Thyroid gland (tissue), 4 donors: ENCODE data around the gene SCN5A. TPM values are rescaled to one million over a fixed set of nuclear protein-coding genes. Genes with fewer than 3 reads are reported as not detected.

Source experiments
- DNase-seq, 2 donors: peaks; one replicate each; pipeline ENCODE4 v3.0.0-alpha.2; 2019
- H3K27ac ChIP-seq, 3 donors: fragments of 200-600 bp; sonication (generic); 1 replicate in 2 of 3; 2 replicates in 1 of 3; pipeline ENCODE4 v1.5.1; 2016 to 2019; ENCODE audit warnings: mild to moderate bottlenecking in 1 of 3, moderate library complexity in 1 of 3
- H3K27me3 ChIP-seq: fragments of 200-600 bp; sonication (generic); one replicate; pipeline ENCODE4 v1.5.1; 2019
- H3K36me3 ChIP-seq, 2 donors: fragments of 200-600 bp; sonication (generic); one replicate each; pipeline ENCODE4 v1.5.1; 2016 to 2019
- H3K4me1 ChIP-seq, 2 donors: fragments of 200-600 bp; sonication (generic); one replicate each; pipeline ENCODE4 v1.5.1; 2017 to 2019
- H3K4me3 ChIP-seq, 3 donors: fragments of 200-600 bp; sonication (generic); replicated peaks in 1 of 3; 1 replicate in 2 of 3; 2 replicates in 1 of 3; pipeline ENCODE4 v1.5.1; 2016; ENCODE audit warnings: mild to moderate bottlenecking in 1 of 3
- H3K9me3 ChIP-seq: fragments of 200-600 bp; sonication (generic); one replicate; pipeline ENCODE4 v1.5.1; 2017
- POLR2A ChIP-seq, 2 donors: fragments of 450-650 bp; IDR thresholded peaks; one replicate each; pipeline ENCODE4 v1.6.1; 2017; ENCODE audit warnings: antibody characterized with exemption in 2 of 2, mild to moderate bottlenecking in 2 of 2, moderate library complexity in 1 of 2
- WGBS, 2 donors: methylation state at CpG; one replicate each; pipeline ENCODE4 v1.1.5; 2017; 5-methylcytosine and 5-hydroxymethylcytosine counted together
- intact Hi-C: fragments of 100-400 bp; cut with DNase I; formaldehyde crosslinking; loops from one replicate; pipeline ENCODE4 v1.15.1; 2023
- total RNA-seq, 4 donors: library from RNA; depleted of rRNA; stranded (reverse); fragments of >200 nt; gene quantifications; one replicate each; pipeline ENCODE4 v1.2.3, GENCODE V29; 2016
- TF ChIP-seq, protein P1 (sequence below), 6 experiments: fragments of 200-600 bp in 3 of 6; fragments of 450-650 bp in 3 of 6; sonication (generic) in 3 of 6; IDR thresholded peaks; one replicate each; pipeline ENCODE4 v1.5.1; 2016 to 2019; ENCODE audit warnings: antibody characterized with exemption in 6 of 6, mild to moderate bottlenecking in 2 of 6, inconsistent platforms in 1 of 6, moderate library complexity in 1 of 6

SCN5A gene
- total RNA-seq, 4 donors from 2014 or later, result 0.13 to 1.9 (median 1.1) TPM

DNA sequence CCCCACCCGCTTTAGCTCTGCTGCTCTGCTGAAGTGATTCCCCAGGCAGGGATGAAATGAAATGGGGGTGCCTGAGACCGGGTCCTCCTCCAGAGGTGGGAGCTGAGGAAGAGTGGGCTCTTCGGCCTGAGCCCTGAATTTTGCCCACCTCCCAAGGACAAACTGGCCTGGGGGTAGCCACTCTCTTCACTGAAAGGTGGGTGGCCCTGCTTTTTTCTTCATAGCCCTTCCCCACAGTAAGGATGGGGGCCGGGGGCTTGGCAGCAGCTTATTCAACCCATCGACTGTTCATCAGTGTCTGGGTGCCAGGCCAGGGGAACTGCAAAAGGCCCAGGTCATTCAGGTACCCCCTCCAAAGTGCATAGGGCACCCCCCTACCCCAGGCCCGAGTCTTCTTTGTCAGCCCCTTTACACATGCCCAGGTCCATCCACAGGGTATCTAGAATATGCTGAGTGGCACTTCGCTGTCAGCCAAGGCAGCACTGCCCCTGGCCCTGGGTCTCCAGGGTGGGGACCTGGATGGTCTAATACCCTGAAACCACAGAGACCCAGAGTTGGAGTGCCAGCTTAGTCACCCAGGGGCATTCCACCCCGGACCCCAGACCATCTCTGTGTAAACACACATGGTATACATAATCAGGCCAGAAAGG lies 7.9 kb downstream of the SCN5A start:
- intact Hi-C loops, result no loop called here
- TF ChIP-seq, protein P1, sequence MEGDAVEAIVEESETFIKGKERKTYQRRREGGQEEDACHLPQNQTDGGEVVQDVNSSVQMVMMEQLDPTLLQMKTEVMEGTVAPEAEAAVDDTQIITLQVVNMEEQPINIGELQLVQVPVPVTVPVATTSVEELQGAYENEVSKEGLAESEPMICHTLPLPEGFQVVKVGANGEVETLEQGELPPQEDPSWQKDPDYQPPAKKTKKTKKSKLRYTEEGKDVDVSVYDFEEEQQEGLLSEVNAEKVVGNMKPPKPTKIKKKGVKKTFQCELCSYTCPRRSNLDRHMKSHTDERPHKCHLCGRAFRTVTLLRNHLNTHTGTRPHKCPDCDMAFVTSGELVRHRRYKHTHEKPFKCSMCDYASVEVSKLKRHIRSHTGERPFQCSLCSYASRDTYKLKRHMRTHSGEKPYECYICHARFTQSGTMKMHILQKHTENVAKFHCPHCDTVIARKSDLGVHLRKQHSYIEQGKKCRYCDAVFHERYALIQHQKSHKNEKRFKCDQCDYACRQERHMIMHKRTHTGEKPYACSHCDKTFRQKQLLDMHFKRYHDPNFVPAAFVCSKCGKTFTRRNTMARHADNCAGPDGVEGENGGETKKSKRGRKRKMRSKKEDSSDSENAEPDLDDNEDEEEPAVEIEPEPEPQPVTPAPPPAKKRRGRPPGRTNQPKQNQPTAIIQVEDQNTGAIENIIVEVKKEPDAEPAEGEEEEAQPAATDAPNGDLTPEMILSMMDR (IDR thresholded peaks at IDR 0.05), result no peak
- TF ChIP-seq POLR2A (IDR thresholded peaks at IDR 0.05), result no peak
- no peaks in the 10 kb centered on the region for H3K27me3 ChIP-seq
- DNase-seq, result no peak
- no peaks in the 10 kb centered on the region for H3K9me3 ChIP-seq
- no peak overlapping the region for H3K27ac ChIP-seq
- 80 to 86% methylated on average over 8 of the region's 8 CpGs for WGBS, 2 donors
- no peaks in the 10 kb centered on the region for H3K36me3 ChIP-seq
- no peak overlapping the region for H3K4me3 ChIP-seq
- no peaks in the 10 kb centered on the region for H3K4me1 ChIP-seq

DNA sequence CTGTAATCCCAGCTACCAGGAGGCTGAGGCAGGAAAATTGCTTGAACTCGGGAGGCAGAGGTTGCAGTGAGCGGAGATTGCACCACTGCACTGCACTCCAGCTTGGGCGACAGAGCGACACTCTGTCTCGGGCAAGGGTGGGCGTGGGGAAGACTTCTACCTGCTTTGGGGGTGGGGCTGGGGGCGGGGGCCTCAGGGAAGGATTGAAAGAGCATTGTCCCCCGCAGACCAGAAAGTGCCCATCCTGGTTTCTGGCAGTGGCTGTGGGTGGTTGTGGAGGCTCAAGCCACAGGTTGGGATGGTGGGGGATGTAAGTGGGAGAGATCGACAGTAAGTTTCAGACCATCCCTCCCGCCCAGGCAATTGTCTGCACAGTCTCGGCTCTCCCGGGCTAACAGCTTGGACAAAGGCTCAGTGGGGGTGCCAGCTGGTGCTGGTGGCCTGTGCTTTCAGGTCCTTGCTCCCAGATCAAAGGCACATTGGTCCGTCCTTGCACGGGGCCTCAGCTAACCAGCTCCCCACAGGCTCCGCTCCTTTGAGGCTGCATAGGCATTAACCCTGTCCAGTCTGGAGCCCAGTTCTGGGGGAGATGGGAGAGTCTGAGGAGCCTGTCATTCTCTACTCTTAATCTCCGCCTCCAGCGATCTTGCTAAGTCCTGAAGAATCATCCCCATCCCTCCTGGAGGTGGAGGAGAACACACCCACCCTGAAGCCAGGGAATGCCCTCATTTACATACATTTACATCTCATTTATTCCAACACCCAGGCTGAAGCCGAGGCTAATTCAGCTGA lies 8.6 kb downstream of the SCN5A start:
- no peak for DNase-seq
- H3K27me3 ChIP-seq, result no peaks in the 10 kb centered on the region
- 59 to 74% methylated on average over 14 to 17 of the region's 18 CpGs for WGBS, 2 donors

DNA sequence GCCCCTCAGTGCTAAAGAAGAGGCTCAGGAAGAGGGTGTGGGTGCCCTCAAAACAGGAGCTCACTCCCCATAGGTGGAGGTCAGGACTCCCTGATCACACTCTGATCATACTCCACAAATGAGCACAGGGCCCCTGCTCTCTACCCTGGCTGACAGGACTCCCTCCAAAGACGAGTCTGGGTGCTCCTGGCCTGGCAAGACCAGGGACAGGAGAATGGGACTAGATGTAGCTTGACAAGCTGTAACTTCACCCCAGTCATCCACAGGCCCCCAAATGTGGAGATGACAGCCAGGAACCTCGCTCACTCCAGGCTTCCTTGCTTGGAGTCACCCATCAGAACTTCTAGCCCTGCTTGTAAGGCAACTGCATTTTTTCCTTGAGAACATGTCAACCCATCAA lies 11.1 kb downstream of the SCN5A start:
- no peak for DNase-seq
- Histone ChIP-seq H3K36me3 (no peaks in the 10 kb centered on the region), H3K9me3 (no peaks in the 10 kb centered on the region), H3K4me1 (no peaks in the 10 kb centered on the region), H3K4me3 (no peak overlapping the region), H3K27ac (no peak overlapping the region), H3K27me3 (no peaks in the 10 kb centered on the region)
- WGBS, 2 donors, result 77 to 87% methylated on average over 1 to 2 of the region's 2 CpGs
- intact Hi-C loops, result no loop called here
- TF ChIP-seq POLR2A (IDR thresholded peaks at IDR 0.05), result no peak
- TF ChIP-seq, protein P1 (IDR thresholded peaks at IDR 0.05), result no peak

More for the DNA sequence above, 8.6 kb downstream of the SCN5A start:
- Histone ChIP-seq H3K27ac (no peak overlapping the region), H3K36me3 (no peaks in the 10 kb centered on the region), H3K4me1 (no peaks in the 10 kb centered on the region), H3K9me3 (no peaks in the 10 kb centered on the region), H3K4me3 (no peak overlapping the region)
- TF ChIP-seq, protein P1 (IDR thresholded peaks at IDR 0.05), result no peak
- no peak for TF ChIP-seq POLR2A (IDR thresholded peaks at IDR 0.05)
- intact Hi-C loops, result no loop called here

DNA sequence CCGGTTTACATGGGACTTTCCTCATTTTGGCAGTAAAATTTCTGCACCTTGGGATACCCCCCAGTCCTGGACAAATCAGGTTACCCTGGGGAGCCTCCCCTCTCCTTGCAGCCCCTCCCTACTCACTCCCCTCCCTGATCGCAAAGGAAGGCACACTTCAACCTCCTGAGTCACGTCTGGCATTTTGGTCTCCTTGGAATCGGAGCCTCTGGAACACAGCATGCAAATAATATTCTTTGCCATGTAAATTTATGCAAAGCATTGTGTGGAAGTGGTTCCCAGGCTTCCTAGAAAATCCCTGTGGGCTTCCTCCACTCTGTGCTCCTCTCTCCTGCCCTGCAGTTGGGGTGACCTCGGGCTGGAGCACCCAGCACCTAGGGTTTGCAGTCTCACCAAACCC lies 11.6 kb downstream of the SCN5A start:
- Histone ChIP-seq H3K9me3 (no peaks in the 10 kb centered on the region), H3K36me3 (no peaks in the 10 kb centered on the region), H3K4me3 (no peak overlapping the region), H3K27me3 (no peaks in the 10 kb centered on the region), H3K27ac (no peak overlapping the region), H3K4me1 (no peaks in the 10 kb centered on the region)
- intact Hi-C loops, result no loop called here
- 32 to 50% methylated on average over 5 of the region's 5 CpGs for WGBS, 2 donors
- no peak for DNase-seq
- TF ChIP-seq, protein P1 (IDR thresholded peaks at IDR 0.05), result no peak

DNA sequence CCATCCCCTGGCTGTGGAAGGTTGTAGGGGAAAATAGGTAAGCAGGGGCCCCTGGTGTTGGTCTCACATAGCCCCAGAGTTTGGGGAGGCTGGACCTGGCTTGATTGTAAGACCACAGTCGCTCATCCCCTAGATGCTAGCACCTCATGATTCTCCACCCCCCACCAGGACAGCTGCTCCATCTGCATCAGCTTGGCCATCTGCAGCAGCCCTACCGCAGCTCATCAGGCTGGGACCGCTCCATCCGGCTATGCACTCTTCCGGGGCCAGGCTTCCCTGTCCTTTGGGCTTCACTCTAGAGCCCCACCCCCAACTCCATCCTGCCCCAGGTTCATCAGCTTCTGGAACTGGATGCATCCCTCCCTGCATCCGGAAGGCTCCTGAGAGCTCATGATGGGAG lies 12.6 kb downstream of the SCN5A start:
- Histone ChIP-seq H3K27me3 (no peaks in the 10 kb centered on the region), H3K27ac (no peak overlapping the region), H3K36me3 (no peaks in the 10 kb centered on the region), H3K4me1 (no peaks in the 10 kb centered on the region), H3K4me3 (no peak overlapping the region), H3K9me3 (no peaks in the 10 kb centered on the region)
- no peak for TF ChIP-seq POLR2A (IDR thresholded peaks at IDR 0.05)
- TF ChIP-seq, protein P1 (IDR thresholded peaks at IDR 0.05), result no peak
- WGBS, 2 donors, result 71 to 73% methylated on average over 6 of the region's 6 CpGs
- intact Hi-C loops, result no loop called here
- no peak for DNase-seq
